Measurements from ENCODE around the gene TOP1. TPM values are rescaled to one million over a fixed set of nuclear protein-coding genes. Genes with fewer than 3 reads are reported as not detected.

TOP1 gene
- polyA plus RNA-seq, 4 donors: 46.2 to 74.3 (median 69.8) TPM

DNA sequence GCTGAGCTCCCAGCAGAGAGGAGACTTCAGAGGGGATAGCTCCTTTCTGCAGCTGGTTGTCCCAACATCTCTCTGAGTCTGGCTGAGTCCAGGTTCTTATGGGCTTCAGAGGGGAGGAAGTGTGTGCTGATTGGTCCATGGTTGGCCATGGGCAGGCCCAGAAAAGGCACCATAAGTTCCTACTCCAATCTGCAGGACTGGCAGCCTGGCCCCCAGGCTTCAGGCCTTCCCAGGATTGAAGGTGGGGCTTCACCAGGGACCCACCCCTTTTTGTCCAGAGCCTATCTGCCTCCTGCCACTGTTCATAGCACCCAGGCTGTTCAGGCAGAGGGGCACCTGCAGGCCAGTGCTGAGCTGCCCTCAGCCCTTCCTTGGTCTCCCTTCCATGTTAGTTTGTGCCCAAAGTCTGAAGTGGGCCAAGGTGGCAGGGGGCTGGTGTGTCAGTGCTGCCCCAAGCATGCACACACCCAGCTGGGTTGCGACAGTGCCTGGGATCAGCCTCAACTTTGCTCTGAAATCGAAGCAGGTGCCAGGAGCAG lies 21.6 kb upstream of the TOP1 start:
- H3K36me3 ChIP-seq (ENCODE audit: control insufficient read depth in 3 of 3, insufficient read depth in 2 of 3, low read depth in 1 of 3, low read length in 3 of 3): no peaks in the 10 kb centered on the region
- no peaks in the 10 kb centered on the region for H3K27me3 ChIP-seq (ENCODE audit: control insufficient read depth in 3 of 3, insufficient read depth in 3 of 3, low read length in 3 of 3)
- H3K27ac ChIP-seq (ENCODE audit: low read depth in 1 of 3, low read length in 2 of 3): peak overlapping the region in 1 of 3 donors; percentile 12
- FAIRE-seq (no peak), DNase-seq (no peak)
- H3K4me1 ChIP-seq (ENCODE audit: control insufficient read depth in 3 of 3, insufficient read depth in 2 of 3, low read depth in 1 of 3, low read length in 2 of 3): peaks cover 14 to 16% (median 15%) of the 10 kb centered on the region in 3 donors
- H3K4me3 ChIP-seq (ENCODE audit: low read depth in 1 of 3, low read length in 3 of 3): no peak overlapping the region
- 89 to 98% (median 96%) methylated on average over 2 of the region's 2 CpGs for WGBS, 3 donors
- peaks cover 0 to 12% of the 10 kb centered on the region in 2 donors for H3K9me3 ChIP-seq (ENCODE audit: control insufficient read depth in 2 of 2, insufficient read depth in 1 of 2, low read depth in 1 of 2, low read length in 1 of 2)

DNA sequence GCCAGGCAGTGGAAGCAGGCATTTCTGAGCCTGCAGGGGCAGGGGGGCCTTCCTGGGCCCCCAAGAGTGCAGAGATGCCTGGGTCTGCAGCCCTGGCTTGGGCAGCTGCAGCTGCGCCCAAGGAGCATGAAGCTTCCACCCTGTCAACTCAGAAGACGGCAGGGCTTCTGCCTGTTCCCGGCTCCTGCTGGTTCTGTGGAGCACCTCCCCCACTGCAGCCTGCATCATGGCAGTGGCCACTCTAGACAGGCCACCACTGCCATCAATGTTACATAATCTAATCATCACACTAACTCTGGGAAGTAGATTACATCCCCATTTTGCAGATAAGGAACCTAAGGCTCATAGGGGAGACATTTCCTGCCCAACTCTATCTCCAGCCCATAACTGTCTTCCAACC lies 21.1 kb upstream of the TOP1 start:
- DNase-seq (no peak), FAIRE-seq (no peak)
- peaks cover 0 to 12% of the 10 kb centered on the region in 2 donors for H3K9me3 ChIP-seq (ENCODE audit: control insufficient read depth in 2 of 2, insufficient read depth in 1 of 2, low read depth in 1 of 2, low read length in 1 of 2)
- WGBS, 3 donors: 91 to 100% (median 100%) methylated on average over 3 of the region's 3 CpGs
- no peaks in the 10 kb centered on the region for H3K36me3 ChIP-seq (ENCODE audit: control insufficient read depth in 3 of 3, insufficient read depth in 2 of 3, low read depth in 1 of 3, low read length in 3 of 3)
- peaks cover 14 to 16% (median 15%) of the 10 kb centered on the region in 3 donors for H3K4me1 ChIP-seq (ENCODE audit: control insufficient read depth in 3 of 3, insufficient read depth in 2 of 3, low read depth in 1 of 3, low read length in 2 of 3)
- no peak overlapping the region for H3K4me3 ChIP-seq (ENCODE audit: low read depth in 1 of 3, low read length in 3 of 3)
- no peaks in the 10 kb centered on the region for H3K27me3 ChIP-seq (ENCODE audit: control insufficient read depth in 3 of 3, insufficient read depth in 3 of 3, low read length in 3 of 3)
- no peak overlapping the region for H3K27ac ChIP-seq (ENCODE audit: low read depth in 1 of 3, low read length in 2 of 3)

DNA sequence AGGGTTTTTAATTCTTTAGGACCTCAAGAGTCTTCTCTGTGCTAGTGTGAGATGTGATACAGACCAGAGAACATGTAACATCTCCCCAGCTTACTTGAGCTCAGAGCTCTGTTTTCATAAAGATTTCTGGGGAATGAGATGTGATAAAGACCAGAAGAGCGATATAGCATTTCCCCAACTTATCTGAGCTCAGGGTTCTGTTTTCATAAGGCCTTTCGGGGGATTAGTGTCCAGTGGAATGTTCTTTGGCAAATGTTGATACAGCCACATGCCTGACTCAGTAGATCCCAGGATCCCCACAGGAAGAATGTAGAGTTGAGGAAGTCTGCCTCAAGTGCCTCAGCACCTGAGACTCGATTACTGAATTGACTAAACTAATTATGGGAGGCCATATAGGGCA lies 18.7 kb upstream of the TOP1 start:
- no peak for FAIRE-seq
- Histone ChIP-seq H3K9me3 (ENCODE audit: control insufficient read depth in 2 of 2, insufficient read depth in 1 of 2, low read depth in 1 of 2, low read length in 1 of 2) (peaks cover 0 to 12% of the 10 kb centered on the region in 2 donors), H3K4me3 (ENCODE audit: low read depth in 1 of 3, low read length in 3 of 3) (no peak overlapping the region), H3K4me1 (ENCODE audit: control insufficient read depth in 3 of 3, insufficient read depth in 2 of 3, low read depth in 1 of 3, low read length in 2 of 3) (peaks cover 3 to 13% (median 4%) of the 10 kb centered on the region in 3 donors), H3K36me3 (ENCODE audit: control insufficient read depth in 3 of 3, insufficient read depth in 2 of 3, low read depth in 1 of 3, low read length in 3 of 3) (no peaks in the 10 kb centered on the region), H3K27me3 (ENCODE audit: control insufficient read depth in 3 of 3, insufficient read depth in 3 of 3, low read length in 3 of 3) (no peaks in the 10 kb centered on the region), H3K27ac (ENCODE audit: low read depth in 1 of 3, low read length in 2 of 3) (no peak overlapping the region)
- DNase-seq: no peak
- 77 to 92% (median 86%) methylated on average over 3 of the region's 3 CpGs for WGBS, 3 donors

DNA sequence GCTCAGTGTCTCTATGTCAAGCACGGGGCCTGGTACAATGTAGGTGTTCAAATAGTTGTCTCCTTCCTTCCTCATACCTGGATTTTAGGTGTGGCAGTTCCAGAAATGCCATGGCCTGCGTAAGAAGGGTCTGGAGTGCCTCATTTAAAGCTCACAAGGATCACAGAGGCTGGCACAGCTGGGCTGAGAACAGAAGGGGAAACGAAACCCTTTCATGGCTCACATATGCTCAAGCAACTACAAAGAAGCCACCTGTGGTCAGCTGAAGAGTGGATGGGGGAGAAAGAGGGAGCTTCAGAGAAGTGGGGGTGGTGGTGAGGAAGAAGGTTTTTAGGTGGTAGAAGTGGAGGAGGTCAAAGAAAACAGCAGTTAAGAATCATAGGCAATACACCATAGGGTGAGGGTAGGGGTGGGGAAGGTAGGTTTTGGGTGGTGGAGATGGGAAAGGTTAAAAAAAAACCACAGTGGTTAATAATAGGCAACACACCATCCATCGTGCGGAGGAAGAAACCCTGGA lies 17.0 kb upstream of the TOP1 start:
- Histone ChIP-seq H3K4me3 (ENCODE audit: low read depth in 1 of 3, low read length in 3 of 3) (no peak overlapping the region), H3K9me3 (ENCODE audit: control insufficient read depth in 2 of 2, insufficient read depth in 1 of 2, low read depth in 1 of 2, low read length in 1 of 2) (peaks cover 0 to 6% of the 10 kb centered on the region in 2 donors), H3K4me1 (ENCODE audit: control insufficient read depth in 3 of 3, insufficient read depth in 2 of 3, low read depth in 1 of 3, low read length in 2 of 3) (peaks cover 0 to 4% (median 0%) of the 10 kb centered on the region in 3 donors), H3K27me3 (ENCODE audit: control insufficient read depth in 3 of 3, insufficient read depth in 3 of 3, low read length in 3 of 3) (no peaks in the 10 kb centered on the region), H3K27ac (ENCODE audit: low read depth in 1 of 3, low read length in 2 of 3) (peak overlapping the region in 1 of 3 donors; percentile 12), H3K36me3 (ENCODE audit: control insufficient read depth in 3 of 3, insufficient read depth in 2 of 3, low read depth in 1 of 3, low read length in 3 of 3) (no peaks in the 10 kb centered on the region)
- 66 to 74% (median 71%) methylated on average over 5 of the region's 5 CpGs for WGBS, 3 donors
- no peak for DNase-seq
- no peak for FAIRE-seq

DNA sequence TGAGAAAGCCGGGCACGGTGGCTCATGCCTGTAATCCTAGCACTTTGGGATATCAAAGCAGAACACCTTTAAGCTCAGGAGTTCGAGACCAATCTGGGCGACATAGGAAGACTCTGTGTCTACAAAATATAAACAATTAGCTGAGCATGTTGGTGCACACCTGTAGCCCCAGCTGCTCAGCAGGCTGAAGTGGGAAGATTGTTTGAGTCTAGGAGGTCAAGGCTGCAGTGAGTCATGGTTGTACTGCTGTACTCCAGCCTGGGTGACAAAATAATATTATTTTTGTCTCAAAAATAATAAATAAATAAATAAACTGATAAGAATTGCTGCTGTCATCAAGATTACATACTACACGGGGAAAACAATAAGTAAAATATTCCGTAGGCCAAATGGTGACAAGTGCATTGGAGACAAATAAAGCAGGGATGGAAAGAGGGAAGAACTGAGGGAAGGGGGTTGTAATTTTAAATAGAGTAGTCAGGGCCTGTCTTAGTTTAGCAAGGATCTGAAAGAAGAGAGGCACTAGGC lies 14.0 kb upstream of the TOP1 start:
- Histone ChIP-seq H3K4me1 (ENCODE audit: control insufficient read depth in 3 of 3, insufficient read depth in 2 of 3, low read depth in 1 of 3, low read length in 2 of 3) (peaks cover 0 to 4% (median 0%) of the 10 kb centered on the region in 3 donors), H3K27me3 (ENCODE audit: control insufficient read depth in 3 of 3, insufficient read depth in 3 of 3, low read length in 3 of 3) (no peaks in the 10 kb centered on the region), H3K4me3 (ENCODE audit: low read depth in 1 of 3, low read length in 3 of 3) (no peak overlapping the region), H3K9me3 (ENCODE audit: control insufficient read depth in 2 of 2, insufficient read depth in 1 of 2, low read depth in 1 of 2, low read length in 1 of 2) (no peaks in the 10 kb centered on the region), H3K36me3 (ENCODE audit: control insufficient read depth in 3 of 3, insufficient read depth in 2 of 3, low read depth in 1 of 3, low read length in 3 of 3) (no peaks in the 10 kb centered on the region), H3K27ac (ENCODE audit: low read depth in 1 of 3, low read length in 2 of 3) (no peak overlapping the region)
- FAIRE-seq: no peak
- WGBS, 3 donors: 60 to 78% (median 73%) methylated on average over 6 of the region's 6 CpGs
- no peak for DNase-seq

DNA sequence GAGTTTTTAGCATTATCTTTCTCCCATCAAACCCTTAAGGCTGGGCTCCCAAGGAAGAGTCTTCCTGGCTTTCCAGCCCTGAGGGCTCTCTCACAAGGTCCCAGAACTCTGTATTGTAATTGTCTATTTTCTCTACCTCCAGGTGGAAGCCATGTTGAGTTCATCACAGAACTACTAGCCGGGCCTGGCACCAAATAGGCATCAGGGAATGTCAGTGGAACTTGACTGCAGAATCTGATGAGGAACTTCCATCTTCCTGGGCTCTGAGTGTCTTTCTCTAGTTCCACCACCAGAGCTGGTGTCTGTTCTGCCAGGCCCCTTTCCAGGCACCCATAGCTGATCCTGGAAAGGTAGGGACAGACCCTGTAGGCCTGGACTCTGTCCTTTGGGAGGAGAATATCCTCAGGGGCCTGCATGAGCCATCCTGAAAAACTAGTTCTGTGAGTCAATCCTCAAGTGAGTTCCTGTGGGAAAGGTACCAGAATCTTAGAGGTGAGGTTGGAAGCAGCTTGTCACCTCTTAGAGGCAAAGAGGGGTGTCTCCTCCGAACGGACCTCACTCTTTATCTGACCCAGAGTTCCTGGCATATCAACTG lies 11.1 kb upstream of the TOP1 start:
- DNase-seq (peak in 1 of 2 donors; percentile 47), FAIRE-seq (no peak)
- 39 to 67% (median 53%) methylated on average over 3 of the region's 3 CpGs for WGBS, 3 donors
- H3K4me1 ChIP-seq (ENCODE audit: control insufficient read depth in 3 of 3, insufficient read depth in 2 of 3, low read depth in 1 of 3, low read length in 2 of 3): peaks cover 0 to 4% (median 0%) of the 10 kb centered on the region in 3 donors
- no peak overlapping the region for H3K4me3 ChIP-seq (ENCODE audit: low read depth in 1 of 3, low read length in 3 of 3)
- no peaks in the 10 kb centered on the region for H3K9me3 ChIP-seq (ENCODE audit: control insufficient read depth in 2 of 2, insufficient read depth in 1 of 2, low read depth in 1 of 2, low read length in 1 of 2)
- no peak overlapping the region for H3K27ac ChIP-seq (ENCODE audit: low read depth in 1 of 3, low read length in 2 of 3)
- H3K27me3 ChIP-seq (ENCODE audit: control insufficient read depth in 3 of 3, insufficient read depth in 3 of 3, low read length in 3 of 3): no peaks in the 10 kb centered on the region
- no peaks in the 10 kb centered on the region for H3K36me3 ChIP-seq (ENCODE audit: control insufficient read depth in 3 of 3, insufficient read depth in 2 of 3, low read depth in 1 of 3, low read length in 3 of 3)

DNA sequence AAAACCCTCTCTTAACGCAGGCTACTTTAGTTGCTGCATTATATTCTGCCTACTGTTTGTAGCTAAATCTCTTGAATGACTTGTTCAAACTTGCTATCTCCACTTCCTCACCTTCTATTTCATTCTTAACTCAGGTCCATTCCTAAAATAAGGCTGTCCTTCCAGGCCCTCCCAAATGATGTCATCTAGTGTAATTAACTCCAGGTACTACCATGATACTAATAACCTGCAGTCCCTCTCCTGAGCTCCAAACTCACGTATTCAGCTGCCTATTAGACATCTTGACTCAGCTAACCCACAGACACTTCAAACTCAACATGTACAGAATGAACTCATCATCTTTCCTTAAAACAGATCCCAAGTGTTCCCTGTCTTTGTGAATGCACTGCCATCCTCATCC lies 10.5 kb upstream of the TOP1 start:
- no peak for DNase-seq
- FAIRE-seq: no peak
- H3K9me3 ChIP-seq (ENCODE audit: control insufficient read depth in 2 of 2, insufficient read depth in 1 of 2, low read depth in 1 of 2, low read length in 1 of 2): no peaks in the 10 kb centered on the region
- 60 to 80% (median 67%) methylated on average over 2 of the region's 2 CpGs for WGBS, 3 donors
- no peaks in the 10 kb centered on the region for H3K36me3 ChIP-seq (ENCODE audit: control insufficient read depth in 3 of 3, insufficient read depth in 2 of 3, low read depth in 1 of 3, low read length in 3 of 3)
- no peak overlapping the region for H3K4me3 ChIP-seq (ENCODE audit: low read depth in 1 of 3, low read length in 3 of 3)
- H3K4me1 ChIP-seq (ENCODE audit: control insufficient read depth in 3 of 3, insufficient read depth in 2 of 3, low read depth in 1 of 3, low read length in 2 of 3): no peaks in the 10 kb centered on the region
- no peaks in the 10 kb centered on the region for H3K27me3 ChIP-seq (ENCODE audit: control insufficient read depth in 3 of 3, insufficient read depth in 3 of 3, low read length in 3 of 3)
- H3K27ac ChIP-seq (ENCODE audit: low read depth in 1 of 3, low read length in 2 of 3): no peak overlapping the region

DNA sequence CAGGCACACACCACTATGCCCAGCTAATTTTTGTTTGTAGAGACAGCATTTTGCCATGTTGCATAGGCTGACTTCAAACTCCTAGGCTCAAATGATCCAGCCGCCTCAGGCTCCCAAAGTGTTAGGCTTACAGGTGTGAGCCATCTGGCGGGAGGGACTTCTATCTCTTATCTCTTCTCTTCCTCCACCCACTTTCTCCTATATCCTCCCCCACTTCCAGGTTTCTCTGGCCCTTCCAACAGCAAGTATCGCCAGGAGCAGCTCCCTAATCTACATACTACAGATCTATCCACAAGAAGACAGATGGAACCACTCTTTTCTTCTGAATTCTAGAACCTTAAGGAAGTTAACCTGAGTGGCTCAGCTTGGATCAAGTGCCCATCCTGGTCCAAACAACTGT lies 5.1 kb upstream of the TOP1 start:
- Histone ChIP-seq H3K4me3 (ENCODE audit: low read depth in 1 of 3, low read length in 3 of 3) (no peak overlapping the region), H3K27ac (ENCODE audit: low read depth in 1 of 3, low read length in 2 of 3) (no peak overlapping the region), H3K4me1 (ENCODE audit: control insufficient read depth in 3 of 3, insufficient read depth in 2 of 3, low read depth in 1 of 3, low read length in 2 of 3) (peaks cover 0 to 5% (median 0%) of the 10 kb centered on the region in 3 donors), H3K9me3 (ENCODE audit: control insufficient read depth in 2 of 2, insufficient read depth in 1 of 2, low read depth in 1 of 2, low read length in 1 of 2) (no peaks in the 10 kb centered on the region), H3K36me3 (ENCODE audit: control insufficient read depth in 3 of 3, insufficient read depth in 2 of 3, low read depth in 1 of 3, low read length in 3 of 3) (no peaks in the 10 kb centered on the region), H3K27me3 (ENCODE audit: control insufficient read depth in 3 of 3, insufficient read depth in 3 of 3, low read length in 3 of 3) (no peaks in the 10 kb centered on the region)
- no peak for FAIRE-seq
- DNase-seq: no peak
- WGBS, 3 donors: 35 to 59% (median 45%) methylated on average over 3 of the region's 3 CpGs
